ENCODE measurements around the gene GDF15. TPM values are rescaled to one million over a fixed set of nuclear protein-coding genes. Genes with fewer than 3 reads are reported as not detected.

GDF15 gene
- total RNA-seq, 1 experiment from 2014 or later, result 27.3 TPM

DNA sequence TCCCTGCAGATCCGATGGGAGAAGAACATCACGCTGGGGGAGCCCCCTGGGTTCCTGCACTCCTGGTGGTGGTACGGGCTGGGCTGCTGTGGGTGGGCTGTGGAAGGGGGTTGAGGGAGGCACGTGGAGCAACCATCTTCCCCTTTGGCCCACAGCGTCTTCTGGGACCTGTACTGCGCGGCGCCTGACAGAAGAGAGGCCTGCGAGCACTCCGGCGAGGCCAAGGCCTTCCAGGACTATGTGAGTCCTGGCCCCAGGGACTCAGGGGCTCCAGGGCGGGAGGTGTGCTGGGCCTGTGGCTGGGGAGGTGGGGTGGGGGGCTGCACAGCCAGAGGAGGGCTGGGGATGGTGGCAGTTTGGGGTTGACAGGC lies 41.8 kb downstream of the GDF15 start:
- ATAC-seq, result no peak
- no peaks in the 10 kb centered on the region for H3K27me3 Mint-ChIP-seq (ENCODE audit: low read depth)
- TF ChIP-seq ZNF416 (CRISPR knock-in tag; IDR thresholded peaks at IDR 0.05) (no peak), KAT7 (CRISPR knock-in tag; IDR thresholded peaks at IDR 0.05; ENCODE audit: borderline replicate concordance) (no peak), CBFB (CRISPR knock-in tag; IDR thresholded peaks at IDR 0.05; ENCODE audit: low read depth) (no peak), RORB (CRISPR knock-in tag; IDR thresholded peaks at IDR 0.05) (no peak), TCF7 (CRISPR knock-in tag; IDR thresholded peaks at IDR 0.05; ENCODE audit: low read depth) (no peak), ZBTB21 (CRISPR knock-in tag; IDR thresholded peaks at IDR 0.05; ENCODE audit: borderline replicate concordance) (no peak)
- TF ChIP-seq, protein P1, sequence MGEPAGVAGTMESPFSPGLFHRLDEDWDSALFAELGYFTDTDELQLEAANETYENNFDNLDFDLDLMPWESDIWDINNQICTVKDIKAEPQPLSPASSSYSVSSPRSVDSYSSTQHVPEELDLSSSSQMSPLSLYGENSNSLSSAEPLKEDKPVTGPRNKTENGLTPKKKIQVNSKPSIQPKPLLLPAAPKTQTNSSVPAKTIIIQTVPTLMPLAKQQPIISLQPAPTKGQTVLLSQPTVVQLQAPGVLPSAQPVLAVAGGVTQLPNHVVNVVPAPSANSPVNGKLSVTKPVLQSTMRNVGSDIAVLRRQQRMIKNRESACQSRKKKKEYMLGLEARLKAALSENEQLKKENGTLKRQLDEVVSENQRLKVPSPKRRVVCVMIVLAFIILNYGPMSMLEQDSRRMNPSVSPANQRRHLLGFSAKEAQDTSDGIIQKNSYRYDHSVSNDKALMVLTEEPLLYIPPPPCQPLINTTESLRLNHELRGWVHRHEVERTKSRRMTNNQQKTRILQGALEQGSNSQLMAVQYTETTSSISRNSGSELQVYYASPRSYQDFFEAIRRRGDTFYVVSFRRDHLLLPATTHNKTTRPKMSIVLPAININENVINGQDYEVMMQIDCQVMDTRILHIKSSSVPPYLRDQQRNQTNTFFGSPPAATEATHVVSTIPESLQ (CRISPR knock-in tag; IDR thresholded peaks at IDR 0.05), result no peak
- TF ChIP-seq, protein P2, sequence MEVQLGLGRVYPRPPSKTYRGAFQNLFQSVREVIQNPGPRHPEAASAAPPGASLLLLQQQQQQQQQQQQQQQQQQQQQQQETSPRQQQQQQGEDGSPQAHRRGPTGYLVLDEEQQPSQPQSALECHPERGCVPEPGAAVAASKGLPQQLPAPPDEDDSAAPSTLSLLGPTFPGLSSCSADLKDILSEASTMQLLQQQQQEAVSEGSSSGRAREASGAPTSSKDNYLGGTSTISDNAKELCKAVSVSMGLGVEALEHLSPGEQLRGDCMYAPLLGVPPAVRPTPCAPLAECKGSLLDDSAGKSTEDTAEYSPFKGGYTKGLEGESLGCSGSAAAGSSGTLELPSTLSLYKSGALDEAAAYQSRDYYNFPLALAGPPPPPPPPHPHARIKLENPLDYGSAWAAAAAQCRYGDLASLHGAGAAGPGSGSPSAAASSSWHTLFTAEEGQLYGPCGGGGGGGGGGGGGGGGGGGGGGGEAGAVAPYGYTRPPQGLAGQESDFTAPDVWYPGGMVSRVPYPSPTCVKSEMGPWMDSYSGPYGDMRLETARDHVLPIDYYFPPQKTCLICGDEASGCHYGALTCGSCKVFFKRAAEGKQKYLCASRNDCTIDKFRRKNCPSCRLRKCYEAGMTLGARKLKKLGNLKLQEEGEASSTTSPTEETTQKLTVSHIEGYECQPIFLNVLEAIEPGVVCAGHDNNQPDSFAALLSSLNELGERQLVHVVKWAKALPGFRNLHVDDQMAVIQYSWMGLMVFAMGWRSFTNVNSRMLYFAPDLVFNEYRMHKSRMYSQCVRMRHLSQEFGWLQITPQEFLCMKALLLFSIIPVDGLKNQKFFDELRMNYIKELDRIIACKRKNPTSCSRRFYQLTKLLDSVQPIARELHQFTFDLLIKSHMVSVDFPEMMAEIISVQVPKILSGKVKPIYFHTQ (CRISPR knock-in tag; IDR thresholded peaks at IDR 0.05), result no peak
- TF ChIP-seq, protein P3, sequence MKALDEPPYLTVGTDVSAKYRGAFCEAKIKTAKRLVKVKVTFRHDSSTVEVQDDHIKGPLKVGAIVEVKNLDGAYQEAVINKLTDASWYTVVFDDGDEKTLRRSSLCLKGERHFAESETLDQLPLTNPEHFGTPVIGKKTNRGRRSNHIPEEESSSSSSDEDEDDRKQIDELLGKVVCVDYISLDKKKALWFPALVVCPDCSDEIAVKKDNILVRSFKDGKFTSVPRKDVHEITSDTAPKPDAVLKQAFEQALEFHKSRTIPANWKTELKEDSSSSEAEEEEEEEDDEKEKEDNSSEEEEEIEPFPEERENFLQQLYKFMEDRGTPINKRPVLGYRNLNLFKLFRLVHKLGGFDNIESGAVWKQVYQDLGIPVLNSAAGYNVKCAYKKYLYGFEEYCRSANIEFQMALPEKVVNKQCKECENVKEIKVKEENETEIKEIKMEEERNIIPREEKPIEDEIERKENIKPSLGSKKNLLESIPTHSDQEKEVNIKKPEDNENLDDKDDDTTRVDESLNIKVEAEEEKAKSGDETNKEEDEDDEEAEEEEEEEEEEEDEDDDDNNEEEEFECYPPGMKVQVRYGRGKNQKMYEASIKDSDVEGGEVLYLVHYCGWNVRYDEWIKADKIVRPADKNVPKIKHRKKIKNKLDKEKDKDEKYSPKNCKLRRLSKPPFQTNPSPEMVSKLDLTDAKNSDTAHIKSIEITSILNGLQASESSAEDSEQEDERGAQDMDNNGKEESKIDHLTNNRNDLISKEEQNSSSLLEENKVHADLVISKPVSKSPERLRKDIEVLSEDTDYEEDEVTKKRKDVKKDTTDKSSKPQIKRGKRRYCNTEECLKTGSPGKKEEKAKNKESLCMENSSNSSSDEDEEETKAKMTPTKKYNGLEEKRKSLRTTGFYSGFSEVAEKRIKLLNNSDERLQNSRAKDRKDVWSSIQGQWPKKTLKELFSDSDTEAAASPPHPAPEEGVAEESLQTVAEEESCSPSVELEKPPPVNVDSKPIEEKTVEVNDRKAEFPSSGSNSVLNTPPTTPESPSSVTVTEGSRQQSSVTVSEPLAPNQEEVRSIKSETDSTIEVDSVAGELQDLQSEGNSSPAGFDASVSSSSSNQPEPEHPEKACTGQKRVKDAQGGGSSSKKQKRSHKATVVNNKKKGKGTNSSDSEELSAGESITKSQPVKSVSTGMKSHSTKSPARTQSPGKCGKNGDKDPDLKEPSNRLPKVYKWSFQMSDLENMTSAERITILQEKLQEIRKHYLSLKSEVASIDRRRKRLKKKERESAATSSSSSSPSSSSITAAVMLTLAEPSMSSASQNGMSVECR (CRISPR knock-in tag; IDR thresholded peaks at IDR 0.05; ENCODE audit: borderline replicate concordance), result no peak
- TF ChIP-seq, protein P4, sequence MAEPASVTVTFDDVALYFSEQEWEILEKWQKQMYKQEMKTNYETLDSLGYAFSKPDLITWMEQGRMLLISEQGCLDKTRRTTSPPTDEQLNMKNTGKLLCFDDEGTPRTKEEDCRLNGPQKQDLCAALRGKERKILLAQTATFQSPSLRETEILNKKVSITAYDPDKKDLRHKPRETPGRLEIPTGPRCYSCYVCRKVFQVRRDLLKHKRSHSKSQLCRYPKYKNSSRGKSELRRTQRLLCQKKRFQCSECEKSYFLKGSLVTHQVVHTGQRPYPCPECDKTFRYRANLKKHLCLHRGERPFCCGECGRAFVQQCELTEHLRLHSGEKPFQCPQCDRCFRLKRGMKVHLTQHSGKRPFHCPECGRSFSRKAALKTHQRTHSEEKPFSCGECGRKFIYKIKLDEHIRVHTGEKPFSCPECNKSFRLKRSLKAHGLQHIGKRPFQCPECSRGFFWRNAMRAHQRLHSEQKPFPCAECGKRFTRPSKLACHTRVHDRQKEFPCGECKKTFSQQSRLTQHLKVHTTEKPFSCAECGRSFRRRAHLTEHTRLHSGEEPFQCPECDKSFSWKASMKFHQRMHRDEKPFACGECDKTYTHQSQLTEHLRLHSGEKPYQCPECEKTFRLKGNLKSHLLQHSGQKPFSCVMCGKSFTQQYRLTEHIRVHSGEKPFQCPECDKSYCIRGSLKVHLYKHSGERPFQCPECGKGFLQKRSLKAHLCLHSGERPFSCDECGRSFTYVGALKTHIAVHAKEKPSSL (CRISPR knock-in tag; conservative IDR thresholded peaks at IDR 0.05), result no peak
- TF ChIP-seq, protein P5, sequence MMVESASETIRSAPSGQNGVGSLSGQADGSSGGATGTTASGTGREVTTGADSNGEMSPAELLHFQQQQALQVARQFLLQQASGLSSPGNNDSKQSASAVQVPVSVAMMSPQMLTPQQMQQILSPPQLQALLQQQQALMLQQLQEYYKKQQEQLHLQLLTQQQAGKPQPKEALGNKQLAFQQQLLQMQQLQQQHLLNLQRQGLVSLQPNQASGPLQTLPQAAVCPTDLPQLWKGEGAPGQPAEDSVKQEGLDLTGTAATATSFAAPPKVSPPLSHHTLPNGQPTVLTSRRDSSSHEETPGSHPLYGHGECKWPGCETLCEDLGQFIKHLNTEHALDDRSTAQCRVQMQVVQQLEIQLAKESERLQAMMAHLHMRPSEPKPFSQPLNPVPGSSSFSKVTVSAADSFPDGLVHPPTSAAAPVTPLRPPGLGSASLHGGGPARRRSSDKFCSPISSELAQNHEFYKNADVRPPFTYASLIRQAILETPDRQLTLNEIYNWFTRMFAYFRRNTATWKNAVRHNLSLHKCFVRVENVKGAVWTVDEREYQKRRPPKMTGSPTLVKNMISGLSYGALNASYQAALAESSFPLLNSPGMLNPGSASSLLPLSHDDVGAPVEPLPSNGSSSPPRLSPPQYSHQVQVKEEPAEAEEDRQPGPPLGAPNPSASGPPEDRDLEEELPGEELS (CRISPR knock-in tag; IDR thresholded peaks at IDR 0.05), result no peak
- TF ChIP-seq, protein P6, sequence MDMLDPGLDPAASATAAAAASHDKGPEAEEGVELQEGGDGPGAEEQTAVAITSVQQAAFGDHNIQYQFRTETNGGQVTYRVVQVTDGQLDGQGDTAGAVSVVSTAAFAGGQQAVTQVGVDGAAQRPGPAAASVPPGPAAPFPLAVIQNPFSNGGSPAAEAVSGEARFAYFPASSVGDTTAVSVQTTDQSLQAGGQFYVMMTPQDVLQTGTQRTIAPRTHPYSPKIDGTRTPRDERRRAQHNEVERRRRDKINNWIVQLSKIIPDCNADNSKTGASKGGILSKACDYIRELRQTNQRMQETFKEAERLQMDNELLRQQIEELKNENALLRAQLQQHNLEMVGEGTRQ (CRISPR knock-in tag; IDR thresholded peaks at IDR 0.05), result no peak
- H3K36me3 Mint-ChIP-seq, result no peaks in the 10 kb centered on the region
- peaks cover 31% of the 10 kb centered on the region for H3K4me1 Mint-ChIP-seq
- no peaks in the 10 kb centered on the region for H3K9me3 Mint-ChIP-seq
- H3K4me3 Mint-ChIP-seq, result no peak overlapping the region
- H3K27ac Mint-ChIP-seq, result no peak overlapping the region
- ChIA-PET POLR2A (interaction anchor here (1.5 kb wide), 1 partner anchor 8 kb away, joined by 6 read pairs; the partner anchor contains the start of gene SSBP4), CTCF (interaction anchor here (0.8 to 2.2 kb wide), 5 partner anchors 8 to 42 kb away, joined by 3 to 31 read pairs (median 6); partner anchors contain the start of genes GDF15 and SSBP4)
- DNase-seq (ENCODE audit: low spot score), result no peak

Measured in WTC11 (cell line).